Liver (tissue), 9 donors: ENCODE measurements around the gene SLC2A10. TPM values are rescaled to one million over a fixed set of nuclear protein-coding genes. Genes with fewer than 3 reads are reported as not detected.

ENCODE experiments used
- DNase-seq: peaks from one replicate; pipeline ENCODE4 v3.0.0-alpha.2; 2017; ENCODE audit warnings: low spot score
- H3K27ac ChIP-seq, 2 donors: one replicate each; pipeline ENCODE4 v1.7.0; 2013; ENCODE audit warnings: inconsistent platforms in 2 of 2, low read length in 2 of 2, control low read depth in 1 of 2, low read depth in 1 of 2, mild to moderate bottlenecking in 1 of 2
- H3K27me3 ChIP-seq, 4 donors: one replicate each; pipeline versions ENCODE4 v1.6.1 to v1.7.0; 2013; ENCODE audit warnings: low read length in 3 of 4, inconsistent platforms in 1 of 4, mild to moderate bottlenecking in 1 of 4, moderate library complexity in 1 of 4; ENCODE audit not compliant: control insufficient read depth in 4 of 4, insufficient read depth in 4 of 4
- H3K36me3 ChIP-seq, 4 donors: one replicate each; pipeline versions ENCODE4 v1.6.1 to v1.7.0; 2013; ENCODE audit warnings: low read length in 3 of 4, mild to moderate bottlenecking in 3 of 4, low read depth in 1 of 4, moderate library complexity in 1 of 4; ENCODE audit not compliant: control insufficient read depth in 4 of 4, insufficient read depth in 3 of 4
- H3K4me1 ChIP-seq, 4 donors: one replicate each; pipeline versions ENCODE4 v1.6.1 to v1.7.0; 2013; ENCODE audit warnings: low read length in 3 of 4, mild to moderate bottlenecking in 3 of 4, moderate library complexity in 1 of 4; ENCODE audit not compliant: control insufficient read depth in 4 of 4, insufficient read depth in 4 of 4
- H3K4me3 ChIP-seq, 3 donors: one replicate each; pipeline versions ENCODE4 v1.6.1 to v1.7.0; 2013; ENCODE audit warnings: low read length in 3 of 3, control low read depth in 1 of 3, low read depth in 1 of 3, mild to moderate bottlenecking in 1 of 3
- H3K9ac ChIP-seq, 2 donors: one replicate each; pipeline ENCODE4 v1.7.0; 2013; ENCODE audit warnings: low read length in 2 of 2, mild to moderate bottlenecking in 2 of 2, moderate library complexity in 2 of 2, control low read depth in 1 of 2, low read depth in 1 of 2
- H3K9me3 ChIP-seq, 4 donors: one replicate each; pipeline versions ENCODE4 v1.6.1 to v1.7.0; 2013; ENCODE audit warnings: low read length in 3 of 4; ENCODE audit not compliant: control insufficient read depth in 4 of 4
- CTCF ChIP-seq: fragments of 150-350 bp; IDR thresholded peaks from 2 replicates; pipeline ENCODE4 v1.5.1; 2017; ENCODE audit warnings: improper control_type of control experiment, low read depth, low read length; ENCODE audit not compliant: missing input control
- FOXA1 ChIP-seq: IDR thresholded peaks from 2 replicates; pipeline ENCODE4 v1.6.1; 2016; ENCODE audit warnings: antibody characterized with exemption
- FOXA2 ChIP-seq: IDR thresholded peaks from 2 replicates; pipeline ENCODE4 v1.6.1; 2016; ENCODE audit warnings: antibody characterized with exemption
- HNF4A ChIP-seq, 2 donors: conservative IDR thresholded peaks; 2 replicates each; pipeline ENCODE4 v1.6.1; 2016; ENCODE audit warnings: antibody characterized with exemption in 2 of 2, mild to moderate bottlenecking in 2 of 2
- HNF4G ChIP-seq: IDR thresholded peaks from 2 replicates; pipeline ENCODE4 v1.6.1; 2016; ENCODE audit warnings: antibody characterized with exemption
- MAX ChIP-seq: IDR thresholded peaks from 2 replicates; pipeline ENCODE4 v1.6.1; 2016; ENCODE audit warnings: antibody characterized with exemption
- NR2F2 ChIP-seq: IDR thresholded peaks from 2 replicates; pipeline ENCODE4 v1.6.1; 2016; ENCODE audit warnings: antibody characterized with exemption
- RAD21 ChIP-seq, 2 donors: IDR thresholded peaks; 2 replicates each; pipeline ENCODE4 v1.6.1; 2016; ENCODE audit warnings: antibody characterized with exemption in 2 of 2, mild to moderate bottlenecking in 2 of 2
- RXRA ChIP-seq, 2 donors: IDR thresholded peaks; 2 replicates each; pipeline ENCODE4 v1.6.1; 2017 to 2018; ENCODE audit warnings: antibody characterized with exemption in 2 of 2, mild to moderate bottlenecking in 1 of 2
- SP1 ChIP-seq: IDR thresholded peaks from 2 replicates; pipeline ENCODE4 v1.6.1; 2018; ENCODE audit warnings: antibody characterized with exemption, mild to moderate bottlenecking
- TAF1 ChIP-seq: conservative IDR thresholded peaks from 2 replicates; pipeline ENCODE4 v1.6.1; 2016; ENCODE audit warnings: antibody characterized with exemption, mild to moderate bottlenecking
- ZBTB33 ChIP-seq: IDR thresholded peaks from 2 replicates; pipeline ENCODE4 v1.6.1; 2016; ENCODE audit warnings: antibody characterized with exemption
- WGBS: extraction: QIAGEN DNeasy Blood & Tissue Kit; methylation state at CpG from one replicate; pipeline ENCODE4 v1.1.7; 2013; 5-methylcytosine and 5-hydroxymethylcytosine counted together
- polyA plus RNA-seq, 2 donors: library from polyadenylated mRNA; stranded (reverse) in 1 of 2; unstranded in 1 of 2; fragments of 200-250 nt in 1 of 2; fragments of >200 nt in 1 of 2; fragmentation: Nextera tagmentation in 1 of 2; extraction: Ambion mirVana in 1 of 2; gene quantifications; one replicate each; pipeline versions ENCODE4 v1.2.1 to v1.2.3, GENCODE V29; 2013 to 2015
- total RNA-seq, 2 donors: library from RNA; depleted of rRNA; stranded (reverse); fragments of >200 nt; gene quantifications; one replicate each; pipeline ENCODE4 v1.2.3, GENCODE V29; 2014
- donor health status: healthy.
- donor health status: healthy.
- donor health status: healthy.
- donor health status: healthy.
- donor health status: healthy.

The SLC2A10 gene
- total and polyA plus RNA-seq, 4 donors = 8.0 to 79.7 (median 26.7) TPM

- H3K27me3 ChIP-seq = no peaks in the 10 kb centered on the region
- H3K9me3 ChIP-seq = no peaks in the 10 kb centered on the region
- peak; percentile 3 for TF ChIP-seq MAX
- peak; percentile 5 for TF ChIP-seq SP1
- TF ChIP-seq HNF4A (conservative IDR thresholded peaks at IDR 0.05) = peak in 1 of 2 donors; percentile 4
- TF ChIP-seq HNF4G = no peak
- TF ChIP-seq FOXA2 = no peak
- H3K36me3 ChIP-seq = peaks cover 0 to 7% (median 4%) of the 10 kb centered on the region in 4 donors
- peak overlapping the region; percentile 96 for H3K27ac ChIP-seq
- H3K4me3 ChIP-seq = peak overlapping the region; percentile 68 to 93 (median 89)
- WGBS = under 1% methylated on average over 12 of the region's 12 CpGs
- no peak for DNase-seq
- peaks cover 0 to 23% (median 10%) of the 10 kb centered on the region in 4 donors for H3K4me1 ChIP-seq
- peak overlapping the region; percentile 87 to 89 for H3K9ac ChIP-seq
Measured at GRCh38 chr20:46689754-46690085, 19.7 kb upstream of the SLC2A10 start.

- Histone ChIP-seq H3K27me3 (no peaks in the 10 kb centered on the region), H3K27ac (peak overlapping the region; percentile 96), H3K36me3 (peaks cover 0 to 7% (median 4%) of the 10 kb centered on the region in 4 donors), H3K9ac (peak overlapping the region; percentile 87 to 89), H3K9me3 (no peaks in the 10 kb centered on the region), H3K4me1 (peaks cover 0 to 23% (median 10%) of the 10 kb centered on the region in 4 donors), H3K4me3 (peak overlapping the region in 2 of 3 donors; percentile 68 to 93)
- WGBS = 53% methylated on average over 13 of the region's 13 CpGs
- TF ChIP-seq NR2F2 (no peak), HNF4G (no peak), SP1 (no peak), FOXA1 (no peak)
- DNase-seq = no peak
Measured at GRCh38 chr20:46690219-46691106, 19.0 kb upstream of the SLC2A10 start.

GRCh38 chr20:46691196-46691595 is 18.3 kb upstream of the SLC2A10 start:
- TF ChIP-seq TAF1 = no peak
- TF ChIP-seq FOXA2 = no peak
- TF ChIP-seq HNF4G = no peak
- TF ChIP-seq MAX = no peak
- no peak for TF ChIP-seq RAD21 (IDR thresholded peaks at IDR 0.05)
- TF ChIP-seq CTCF = no peak
- TF ChIP-seq ZBTB33 = no peak
- TF ChIP-seq RXRA (IDR thresholded peaks at IDR 0.05) = no peak
- Histone ChIP-seq H3K4me3 (no peak overlapping the region), H3K9me3 (no peaks in the 10 kb centered on the region), H3K9ac (no peak overlapping the region), H3K36me3 (peaks cover 0 to 4% (median 2%) of the 10 kb centered on the region in 4 donors), H3K4me1 (peaks cover 0 to 23% (median 10%) of the 10 kb centered on the region in 4 donors), H3K27me3 (no peaks in the 10 kb centered on the region), H3K27ac (no peak overlapping the region)
- WGBS = 82% methylated on average over 4 of the region's 4 CpGs
- no peak for DNase-seq
